NCI-H1105 (cell line): ENCODE data around the gene GADD45G.

ENCODE experiments used
- DNase-seq: peaks from one replicate; lab custom pipeline; 2025; lab: John Stamatoyannopoulos, UW

Gene GADD45G, protein sequence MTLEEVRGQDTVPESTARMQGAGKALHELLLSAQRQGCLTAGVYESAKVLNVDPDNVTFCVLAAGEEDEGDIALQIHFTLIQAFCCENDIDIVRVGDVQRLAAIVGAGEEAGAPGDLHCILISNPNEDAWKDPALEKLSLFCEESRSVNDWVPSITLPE

DNA sequence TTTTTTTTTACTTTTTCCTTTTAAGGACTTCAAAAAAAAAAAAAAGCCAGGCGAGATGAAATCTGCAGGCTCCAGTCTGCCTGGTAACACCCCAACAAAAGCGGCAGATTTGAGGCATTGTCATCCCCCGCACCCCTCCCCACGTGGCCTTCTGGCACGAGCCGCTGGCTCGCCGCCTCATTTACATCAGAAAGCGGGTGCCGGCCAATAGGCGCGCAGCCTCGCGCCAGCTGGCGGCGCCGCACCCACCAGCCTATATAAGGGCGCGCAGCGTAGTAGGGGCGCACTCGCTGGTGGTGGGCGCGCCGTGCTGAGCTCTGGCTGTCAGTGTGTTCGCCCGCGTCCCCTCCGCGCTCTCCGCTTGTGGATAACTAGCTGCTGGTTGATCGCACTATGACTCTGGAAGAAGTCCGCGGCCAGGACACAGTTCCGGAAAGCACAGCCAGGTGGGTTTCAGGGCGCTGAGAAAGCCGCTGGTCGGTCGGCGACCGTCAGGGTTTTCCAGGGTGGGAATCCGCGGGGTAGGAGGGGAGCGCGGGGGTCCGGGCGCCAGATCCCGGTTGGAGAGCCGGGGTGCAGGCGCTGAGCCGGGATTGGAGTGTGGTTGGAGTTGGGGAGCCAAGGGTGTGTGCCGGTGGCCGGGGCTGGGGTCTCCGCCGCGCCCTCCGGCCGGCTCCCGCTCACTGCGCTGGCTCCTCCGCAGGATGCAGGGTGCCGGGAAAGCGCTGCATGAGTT lies at the start of gene GADD45G:
GADD45G (plus strand) TSS at position 284 of the 736 bp plus-strand sequence; CDS start at position 394, 110 bp downstream.
- DNase-seq, result peak; percentile 89

DNA sequence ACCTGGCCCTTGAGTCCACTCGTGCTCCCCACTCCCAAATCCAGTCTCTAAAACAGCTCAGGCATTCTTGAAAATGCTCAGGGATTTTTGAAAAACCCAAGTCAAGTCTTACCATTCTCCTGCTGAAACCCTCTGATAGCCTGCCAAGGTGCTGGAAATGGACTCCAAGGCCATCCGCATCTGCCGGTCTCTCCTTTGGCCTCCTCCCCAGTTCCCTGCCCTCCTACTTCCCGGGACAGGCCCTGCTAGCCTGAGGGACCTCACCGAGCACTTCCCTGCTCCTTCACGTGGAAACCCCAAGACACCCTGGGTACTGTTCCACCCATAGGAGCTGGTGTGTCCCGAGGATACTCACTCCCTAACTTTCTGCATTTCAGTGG lies 49.8 kb upstream of the GADD45G start:
- DNase-seq, result no peak

GRCh38 chr9:89555451-89556375 lies 49.1 kb upstream of the GADD45G start:
- no peak for DNase-seq

- DNase-seq, result no peak
Measured at GRCh38 chr9:89558196-89558899, 46.5 kb upstream of the GADD45G start.

DNA sequence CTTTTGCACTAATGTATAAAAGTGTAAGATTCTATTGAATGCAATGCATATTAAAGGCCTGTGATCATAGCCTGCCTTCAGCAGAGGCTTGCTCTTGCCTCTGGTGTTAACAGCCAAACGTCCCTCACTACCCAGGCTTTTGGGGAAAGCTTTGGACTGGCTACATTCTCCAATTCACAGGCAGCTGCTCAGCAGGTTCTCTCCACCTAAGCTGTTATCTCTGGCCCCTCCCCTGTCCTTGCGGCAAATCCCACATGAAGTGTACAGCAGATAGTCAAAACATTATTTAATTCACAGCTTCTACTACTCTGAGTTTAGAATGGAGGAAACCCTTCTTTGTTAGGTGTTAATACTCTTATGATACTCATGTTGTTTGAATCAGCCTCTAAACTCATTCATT lies 45.9 kb upstream of the GADD45G start:
- no peak for DNase-seq

DNA sequence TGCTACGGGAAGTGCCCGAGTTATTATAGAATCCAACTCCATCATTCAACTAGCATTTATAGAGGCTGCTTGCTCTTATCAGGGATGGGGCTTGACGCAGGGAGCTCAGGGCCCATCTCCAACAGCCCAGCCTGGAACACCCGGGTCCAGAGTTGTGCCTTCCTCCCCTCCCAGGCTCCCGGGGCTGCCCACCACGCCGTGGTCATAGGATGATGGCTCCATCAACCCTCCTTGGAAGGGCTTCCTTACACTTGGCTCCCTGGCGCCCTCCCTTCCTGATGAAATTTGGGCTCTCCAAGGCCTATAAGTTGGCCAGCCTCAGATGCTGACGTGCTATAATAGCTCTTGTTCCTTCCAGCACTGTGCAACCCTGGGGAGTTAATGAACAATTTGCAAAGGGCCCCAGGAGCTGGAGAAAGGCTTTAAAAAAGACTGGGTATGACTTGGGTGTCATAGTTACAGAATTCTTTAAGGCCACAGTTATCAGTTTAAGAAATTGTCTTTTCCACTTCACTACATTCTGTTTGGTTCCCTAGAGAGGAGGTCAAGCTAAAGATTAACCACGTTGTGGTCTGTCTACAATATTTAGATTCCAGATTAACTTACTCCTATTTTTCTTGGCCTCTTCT lies 42.5 kb upstream of the GADD45G start:
- no peak for DNase-seq

- no peak for DNase-seq
Measured at GRCh38 chr9:89563571-89564345, 41.1 kb upstream of the GADD45G start.

GRCh38 chr9:89564346-89564878 lies 40.4 kb upstream of the GADD45G start:
- no peak for DNase-seq

GRCh38 chr9:89567649-89568048 lies 37.2 kb upstream of the GADD45G start:
- DNase-seq, result no peak

DNA sequence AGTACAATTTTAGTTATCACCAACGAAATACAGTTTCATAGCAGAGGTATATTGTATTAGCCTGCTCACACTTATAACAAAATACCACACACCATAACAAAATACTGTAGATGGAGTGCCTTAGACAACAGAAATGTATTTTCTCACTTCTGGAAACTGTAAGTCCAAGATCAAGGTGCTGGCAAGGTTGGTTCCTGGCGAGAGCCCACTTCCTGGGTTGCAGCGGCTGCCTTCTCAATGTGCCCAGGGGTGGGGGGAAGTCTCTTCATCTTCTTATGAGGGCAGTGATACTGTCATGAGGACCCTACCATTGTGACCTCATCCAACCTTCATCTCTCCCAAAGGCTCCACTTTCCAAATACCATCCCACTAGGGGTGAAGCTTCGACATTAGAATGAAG lies 30.5 kb upstream of the GADD45G start:
- DNase-seq, result no peak

- DNase-seq, result no peak
Measured at GRCh38 chr9:89576404-89576839, 28.4 kb upstream of the GADD45G start.

DNA sequence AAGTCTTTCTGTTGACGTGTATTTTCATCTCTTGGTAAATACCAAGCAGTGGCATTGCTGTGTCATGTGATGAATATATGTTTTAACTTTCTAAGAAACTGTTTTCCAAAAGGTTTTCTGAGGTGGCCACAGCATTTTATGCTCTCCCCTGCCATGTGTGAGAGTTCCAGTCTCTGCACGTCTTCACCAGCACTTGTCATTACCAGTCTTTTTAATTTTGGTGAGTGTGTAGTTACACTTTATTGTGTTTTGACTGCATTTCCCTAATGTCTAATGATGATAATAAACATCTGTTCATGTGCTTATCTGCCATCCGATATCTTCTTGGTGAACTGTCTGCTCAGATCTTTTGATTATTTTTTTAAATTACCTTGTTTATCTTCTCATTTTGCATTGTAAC lies 27.4 kb upstream of the GADD45G start:
- no peak for DNase-seq

GRCh38 chr9:89579741-89580385 lies 24.9 kb upstream of the GADD45G start:
- DNase-seq, result no peak

- no peak for DNase-seq
Measured at GRCh38 chr9:89586311-89586710, 18.5 kb upstream of the GADD45G start.

GRCh38 chr9:89588271-89588879 lies 16.4 kb upstream of the GADD45G start:
- no peak for DNase-seq

DNA sequence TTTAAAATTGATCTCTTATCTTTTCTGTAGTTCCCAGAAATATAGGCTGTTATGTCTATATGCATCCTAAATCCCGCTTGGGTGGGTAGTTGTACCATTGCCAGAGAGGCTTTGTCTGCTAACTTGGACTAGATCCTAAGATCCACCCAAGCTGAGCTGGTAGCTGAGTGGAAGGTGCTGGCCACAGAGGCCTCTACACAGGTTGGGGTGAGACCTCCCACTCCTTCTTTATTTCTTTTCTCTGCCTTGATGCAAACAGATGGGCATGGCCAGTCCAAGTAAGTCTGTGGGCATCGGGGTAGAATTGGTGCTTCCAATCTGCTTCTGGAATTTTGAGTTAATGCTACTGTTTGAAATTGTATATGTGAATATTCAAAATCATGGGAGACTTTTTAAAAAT lies 14.4 kb upstream of the GADD45G start:
- no peak for DNase-seq

- no peak for DNase-seq
Measured at GRCh38 chr9:89591274-89592212, 13.3 kb upstream of the GADD45G start.

- no peak for DNase-seq
Measured at GRCh38 chr9:89592213-89592815, 12.5 kb upstream of the GADD45G start.
